ENCODE data around the gene AGL.

- no peak for TF ChIP-seq RAD21 (CRISPR knock-in tag; IDR thresholded peaks at IDR 0.05)
- no peak for TF ChIP-seq GABPA (IDR thresholded peaks at IDR 0.05; ENCODE audit: low read depth, low read length)
- no peak for TF ChIP-seq GABPA (CRISPR knock-in tag; IDR thresholded peaks at IDR 0.05; ENCODE audit: low read depth)
- no peak for TF ChIP-seq POLR2AphosphoS5 (IDR thresholded peaks at IDR 0.05; ENCODE audit: low read depth, low read length)
- TF ChIP-seq HIVEP1 (CRISPR knock-in tag; IDR thresholded peaks at IDR 0.05), result no peak
- no peak for TF ChIP-seq CTCF (CRISPR knock-in tag; IDR thresholded peaks at IDR 0.05)
- TF ChIP-seq NCOR1 (IDR thresholded peaks at IDR 0.05; ENCODE audit: borderline replicate concordance, low read length), result no peak
- TF ChIP-seq ZNF674 (CRISPR knock-in tag; IDR thresholded peaks at IDR 0.05; ENCODE audit: low read depth), result no peak
- no peak for TF ChIP-seq HNRNPK (IDR thresholded peaks at IDR 0.05; ENCODE audit: low read depth, low read length, poor library complexity, severe bottlenecking)
- no peak for TF ChIP-seq GLI4 (CRISPR knock-in tag; IDR thresholded peaks at IDR 0.05; ENCODE audit: borderline replicate concordance)
- TF ChIP-seq NFE2L1 (CRISPR knock-in tag; IDR thresholded peaks at IDR 0.05; ENCODE audit: borderline replicate concordance), result no peak
- no peak for TF ChIP-seq BRF2 (CRISPR knock-in tag; IDR thresholded peaks at IDR 0.05)
- no peak for TF ChIP-seq MXD4 (CRISPR knock-in tag; IDR thresholded peaks at IDR 0.05)
- no peak for TF ChIP-seq HBP1 (CRISPR knock-in tag; IDR thresholded peaks at IDR 0.05; ENCODE audit: low read depth)
These were observed 85.9 kb downstream of the AGL start for GRCh38 chr1:99936071-99936470.

All from HepG2 (cell line).